HepG2 (cell line): Measurements from ENCODE around the gene HHLA2. TPM values are rescaled to one million over a fixed set of nuclear protein-coding genes. Genes with fewer than 3 reads are reported as not detected.

Experiments used
- ATAC-seq: fragments of 200-7000 bp; cut with Tn5 transposase; 3 replicates; pipeline ENCODE4 v1.9.1; 2020; ENCODE audit warnings: mild to moderate bottlenecking, moderate library complexity
- BruUV-seq: library from RNA; stranded (reverse); fragments of 400-500 nt; replicated peaks from 2 replicates; lab custom pipeline; 2021; lab: Mats Ljungman, UMichigan
- CTCF ChIA-PET: fragments of 300-600 bp; formaldehyde crosslinking; extraction: SDS; loops from one replicate; lab custom pipeline; 2021; ENCODE audit warnings: low total read pairs, inconsistent platforms, low intra/inter-chr PET ratio; lab: Yijun Ruan, JAX
- POLR2A ChIA-PET: fragments of 350-600 bp; sonication (Branson Sonifier 250); formaldehyde crosslinking; loops from one replicate; lab custom pipeline; 2020; ENCODE audit warnings: antibody characterized with exemption, inconsistent platforms; lab: Yijun Ruan, JAX
- DNase-seq: peaks from one replicate; pipeline ENCODE4 v3.0.0-alpha.2; 2015; ENCODE audit warnings: low spot score
- FAIRE-seq: peaks from 3 replicates; lab custom pipeline; 2011; peaks lifted over from hg19 to GRCh38; lab: Jason Lieb, UNC
- H2AFZ ChIP-seq: one replicate; pipeline ENCODE4 v1.6.1; 2011; ENCODE audit warnings: low read length, inconsistent platforms
- H3K27ac ChIP-seq: fragments of 300-600 bp; 3 replicates; pipeline ENCODE4 v1.8.0; 2011; ENCODE audit warnings: mixed run types, mild to moderate bottlenecking, mixed read lengths, low read length, inconsistent platforms; ENCODE audit not compliant: insufficient read depth; ENCODE audit errors: extremely low read length
- H3K27me3 ChIP-seq, 2 experiments: fragments of 200-600 bp in 1 of 2; 2 replicates in 1 of 2; 3 replicates in 1 of 2; pipeline versions ENCODE4 v1.6.0 to v1.8.0; 2011; ENCODE audit warnings: low read length in 2 of 2, mild to moderate bottlenecking in 2 of 2, moderate library complexity in 2 of 2, inconsistent platforms in 1 of 2; ENCODE audit not compliant: insufficient read depth in 2 of 2, control insufficient read depth in 1 of 2
- H3K36me3 ChIP-seq, 2 experiments: fragments of 200-600 bp in 1 of 2; replicated peaks in 1 of 2; 2 replicates in 1 of 2; 3 replicates in 1 of 2; pipeline versions ENCODE4 v1.5.1 to v1.8.0; 2011; ENCODE audit warnings: low read length in 2 of 2, inconsistent platforms in 1 of 2; ENCODE audit not compliant: insufficient read depth in 2 of 2, control insufficient read depth in 1 of 2
- H3K4me1 ChIP-seq: 2 replicates; pipeline ENCODE4 v1.5.1; 2012; ENCODE audit warnings: low read length, inconsistent platforms; ENCODE audit not compliant: insufficient read depth
- H3K4me2 ChIP-seq: 2 replicates; pipeline ENCODE4 v1.6.0; 2011; ENCODE audit warnings: low read depth, low read length, inconsistent platforms
- H3K4me3 ChIP-seq, 3 experiments: fragments of 200-600 bp in 1 of 3; sonication (generic), shearing (Covaris generic) in 1 of 3; replicated peaks in 1 of 3; 2 replicates each; pipeline ENCODE4 v1.5.1; 2011 to 2016; ENCODE audit warnings: low read length in 3 of 3, inconsistent platforms in 2 of 3, low read depth in 2 of 3, mild to moderate bottlenecking in 2 of 3, control low read depth in 1 of 3, mixed read lengths in 1 of 3; ENCODE audit not compliant: insufficient read depth in 1 of 3
- H3K79me2 ChIP-seq: one replicate; pipeline ENCODE4 v1.6.1; 2011; ENCODE audit warnings: low read length, inconsistent platforms; ENCODE audit not compliant: insufficient read depth
- H3K9ac ChIP-seq: 2 replicates; pipeline ENCODE4 v1.6.0; 2011; ENCODE audit warnings: mild to moderate bottlenecking, low read depth, low read length, inconsistent platforms; ENCODE audit not compliant: insufficient read depth
- H3K9me3 ChIP-seq: 2 replicates; pipeline ENCODE4 v1.5.1; 2012; ENCODE audit warnings: mild to moderate bottlenecking, low read length
- H4K20me1 ChIP-seq: 2 replicates; pipeline ENCODE4 v1.6.0; 2011; ENCODE audit warnings: inconsistent platforms, mild to moderate bottlenecking, low read length, moderate library complexity; ENCODE audit not compliant: insufficient read depth
- ZBTB20 ChIP-seq: sonication (generic); formaldehyde crosslinking; IDR thresholded peaks from 2 replicates; pipeline ENCODE4 v1.8.1; 2023; ENCODE audit warnings: missing genetic modification reagents, low read depth, mild to moderate bottlenecking, borderline replicate concordance
- ZBTB25 ChIP-seq: IDR thresholded peaks from 2 replicates; pipeline ENCODE4 v1.6.1; 2018; ENCODE audit warnings: missing genetic modification reagents
- ZNF3 ChIP-seq: IDR thresholded peaks from 2 replicates; pipeline ENCODE4 v1.7.0; 2017; ENCODE audit warnings: inconsistent platforms
- ZNF646 ChIP-seq: sonication (generic); formaldehyde crosslinking; IDR thresholded peaks from 2 replicates; pipeline ENCODE4 v1.9.0; 2021; ENCODE audit warnings: mild to moderate bottlenecking, missing genetic modification reagents
- ZNF703 ChIP-seq: sonication (generic); formaldehyde crosslinking; IDR thresholded peaks from 2 replicates; pipeline ENCODE4 v1.5.1; 2020; ENCODE audit warnings: missing genetic modification reagents, mild to moderate bottlenecking, moderate library complexity, borderline replicate concordance
- ZSCAN29 ChIP-seq: sonication (generic); formaldehyde crosslinking; conservative IDR thresholded peaks from 2 replicates; pipeline ENCODE4 v1.4.0; 2020; ENCODE audit warnings: mild to moderate bottlenecking, missing genetic modification reagents
- WGBS: methylation state at CpG from one replicate; pipeline ENCODE4 v1.1.6; 2017; ENCODE audit warnings: low lambda C conversion rate; 5-methylcytosine and 5-hydroxymethylcytosine counted together
- in situ Hi-C: cut with HindIII; loops from 2 replicates; pipeline ENCODE4 v1.10.0; 2017; ENCODE audit warnings: low pct_unique_long_range_greater_than_20kb; ENCODE audit not compliant: extremely low pct_ligation_motif_present
- intact Hi-C: fragments of 100-400 bp; cut with micrococcal nuclease; formaldehyde crosslinking; loops from one replicate; pipeline ENCODE4 v1.10.0; 2022; ENCODE audit not compliant: unreplicated experiment
- polyA plus RNA-seq, 8 experiments: library from polyadenylated mRNA; depleted of rRNA in 3 of 8; stranded (reverse) in 7 of 8; unstranded in 1 of 8; fragments of >200 nt; fragmentation: Illumina TruSeq in 4 of 8; extraction: Trizol in 4 of 8; gene quantifications; 2 replicates each; pipeline versions ENCODE4 v1.2.1 to v1.2.3, GENCODE V29; 2011 to 2016; ENCODE audit warnings: low read depth in 4 of 8, missing spikeins in 1 of 8, mixed read lengths in 1 of 8; ENCODE audit not compliant: insufficient read depth in 1 of 8
- total RNA-seq, 5 experiments: library from RNA; depleted of rRNA; stranded (reverse); fragments of >200 nt; fragmentation: Illumina TruSeq; extraction: Trizol; gene quantifications; 2 replicates each; pipeline ENCODE4 v1.2.3, GENCODE V29; 2016; ENCODE audit warnings: low read depth in 1 of 5

The HHLA2 gene
- total and polyA plus RNA-seq, 2 of the 13 experiments (the other 11 are each of a cell fraction or from before 2014, with no cell fraction given): not detected

- H3K4me1 ChIP-seq: no peaks in the 10 kb centered on the region
- H3K36me3 ChIP-seq: no peaks in the 10 kb centered on the region
- no peak overlapping the region for H3K9ac ChIP-seq
- 0% methylated on average over 1 of the region's 1 CpG for WGBS
- POLR2A ChIA-PET: no interaction called here
- no peak overlapping the region for H3K4me2 ChIP-seq
- intact Hi-C loops: no loop called here
- no peak for FAIRE-seq
- H3K4me3 ChIP-seq: no peak overlapping the region
- H3K9me3 ChIP-seq: no peaks in the 10 kb centered on the region
- no peaks in the 10 kb centered on the region for H3K27me3 ChIP-seq
- H4K20me1 ChIP-seq: no peaks in the 10 kb centered on the region
- in situ Hi-C loops: no loop called here
- no peak for DNase-seq
- H3K79me2 ChIP-seq: no peaks in the 10 kb centered on the region
- CTCF ChIA-PET: no interaction called here
- TF ChIP-seq ZNF703 (no peak), ZBTB25 (CRISPR knock-in tag) (no peak), ZSCAN29 (CRISPR knock-in tag) (no peak), ZNF646 (CRISPR knock-in tag) (no peak), ZNF3 (CRISPR knock-in tag) (no peak), ZBTB20 (CRISPR knock-in tag) (no peak)
- no peak for ATAC-seq
- H3K27ac ChIP-seq: no peak overlapping the region
- no peak overlapping the region for H2AFZ ChIP-seq
- no TSS peak for BruUV-seq
Measured at GRCh38 chr3:108376026-108376425, 79.7 kb downstream of the HHLA2 start.
